HG02678 (cell line): Measurements from ENCODE around the gene CEACAM4.
"Not testable (repeated sequence)": the region's sequence is repeated elsewhere in the genome, so short reads cannot be mapped to it uniquely, and the experiment has no call there.

Experiments
- ATAC-seq: cut with Tn5 transposase; IDR thresholded peaks from one replicate; pipeline ENCODE4 v1.9.1; 2021; ENCODE audit warnings: mild to moderate bottlenecking, moderate library complexity; ENCODE audit not compliant: unreplicated experiment

CEACAM4 gene

DNA sequence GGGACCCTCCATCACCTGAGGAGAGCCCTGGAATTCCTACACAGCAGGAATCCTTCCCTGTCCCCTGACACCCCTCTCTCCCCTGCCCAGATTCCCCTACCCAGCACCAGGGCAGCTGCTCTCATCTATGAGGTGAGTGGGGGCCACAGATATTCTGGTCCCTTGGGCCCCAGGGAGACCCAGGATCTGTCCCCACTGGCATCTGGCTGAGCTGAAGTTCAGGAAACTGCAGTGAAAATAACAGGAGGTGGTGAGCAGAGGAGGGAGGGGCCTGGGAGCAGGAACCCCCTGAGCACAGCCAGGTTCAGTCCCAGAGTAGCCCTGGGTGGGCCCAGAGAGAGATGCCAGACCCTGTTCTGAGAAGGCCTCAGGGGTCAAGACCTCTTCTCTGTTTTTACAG is 40.8 kb downstream of the CEACAM4 start:
- no peak for ATAC-seq

DNA sequence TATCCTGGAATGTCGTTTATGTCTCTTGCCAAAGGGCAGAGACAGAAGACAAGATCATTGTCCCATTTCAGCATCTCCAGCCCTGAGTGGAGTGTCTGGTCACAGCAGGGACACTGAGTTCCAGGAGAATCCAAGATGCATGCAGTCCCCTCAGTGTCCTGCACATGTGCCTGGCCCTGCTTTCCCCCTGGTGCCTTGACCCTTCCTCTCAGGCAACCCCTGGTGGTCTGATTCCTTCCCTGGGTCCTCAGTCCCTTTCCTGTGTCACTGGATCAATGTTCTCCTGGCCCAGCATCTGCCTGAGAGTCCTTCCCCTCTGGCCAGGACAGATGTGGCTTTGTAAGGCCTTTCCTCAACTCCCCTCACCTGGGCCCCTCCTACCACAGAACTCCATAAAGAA is 41.9 kb downstream of the CEACAM4 start:
- no peak for ATAC-seq

DNA sequence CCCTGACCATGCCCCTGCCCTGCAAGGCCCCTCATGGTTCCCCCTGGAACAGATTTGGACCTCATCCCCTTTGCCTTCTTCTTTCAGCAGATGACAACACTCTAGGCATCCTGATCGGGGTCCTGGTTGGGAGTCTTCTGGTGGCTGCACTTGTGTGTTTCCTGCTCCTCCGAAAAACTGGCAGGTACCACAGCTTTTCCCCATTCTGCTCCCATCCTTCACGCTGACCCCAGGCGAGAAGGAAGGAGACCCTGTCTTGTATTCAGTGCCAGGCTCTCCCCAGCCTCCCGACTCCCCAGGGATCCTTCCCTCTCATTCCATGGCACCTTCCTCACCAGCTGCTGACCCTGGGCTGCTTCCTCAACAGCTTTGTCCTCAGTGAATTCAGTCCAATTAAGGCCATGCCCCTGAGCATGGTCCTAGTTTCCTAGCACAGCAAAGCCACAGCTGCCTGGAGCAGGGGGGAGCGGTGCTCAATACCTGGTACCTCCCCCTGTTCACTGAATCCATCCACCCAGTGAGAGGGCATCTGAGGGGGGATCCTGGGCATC is 42.5 kb downstream of the CEACAM4 start:
- ATAC-seq = no peak

DNA sequence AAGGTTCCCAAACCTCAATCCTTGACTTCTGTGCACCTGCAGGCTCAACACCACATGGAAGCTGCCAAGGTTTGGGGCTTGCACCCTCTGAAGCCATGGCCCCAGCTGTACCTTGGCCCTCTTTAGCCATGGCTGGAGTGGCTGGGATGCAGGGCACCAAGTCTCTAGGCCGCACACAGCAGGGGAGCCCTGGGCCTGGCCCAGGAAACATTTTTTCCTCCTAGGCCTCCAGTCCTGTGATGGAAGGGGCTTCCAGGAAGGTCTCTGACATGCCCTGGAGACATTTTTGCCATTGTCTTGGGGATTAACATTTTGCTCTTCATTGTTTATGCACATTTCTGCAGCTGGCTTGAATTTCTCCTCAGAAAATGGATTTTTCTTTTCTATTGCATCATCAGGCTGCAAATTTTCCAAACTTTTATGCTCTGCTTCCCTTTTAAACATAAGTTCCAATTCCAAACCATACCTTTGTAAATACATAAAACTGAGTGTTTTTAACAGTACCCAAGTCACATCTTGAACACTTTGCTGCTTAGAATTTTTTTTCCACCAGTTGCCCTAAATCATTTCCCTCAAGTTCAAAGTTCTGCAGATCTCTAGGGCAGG is 44.2 kb downstream of the CEACAM4 start:
- not testable (repeated sequence) for ATAC-seq

DNA sequence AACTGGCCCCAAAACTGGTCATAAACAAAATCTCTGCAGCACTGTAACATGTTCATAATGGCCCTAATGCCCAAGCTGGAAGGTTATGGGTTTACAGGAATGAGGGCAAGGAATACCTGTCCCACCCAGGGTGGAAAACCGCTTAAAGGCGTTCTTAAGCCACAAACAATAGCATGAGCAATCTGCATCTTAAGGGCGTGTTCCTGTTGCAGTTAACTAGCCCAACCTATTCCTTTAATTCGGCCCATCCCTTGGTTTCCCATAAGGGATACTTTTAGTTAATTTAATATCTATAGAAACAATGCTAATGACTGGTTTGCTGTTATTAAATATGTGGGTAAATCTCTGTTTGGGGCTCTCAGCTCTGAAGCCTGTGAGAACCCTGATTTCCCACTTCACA is 45.8 kb downstream of the CEACAM4 start:
- ATAC-seq = not testable (repeated sequence)

DNA sequence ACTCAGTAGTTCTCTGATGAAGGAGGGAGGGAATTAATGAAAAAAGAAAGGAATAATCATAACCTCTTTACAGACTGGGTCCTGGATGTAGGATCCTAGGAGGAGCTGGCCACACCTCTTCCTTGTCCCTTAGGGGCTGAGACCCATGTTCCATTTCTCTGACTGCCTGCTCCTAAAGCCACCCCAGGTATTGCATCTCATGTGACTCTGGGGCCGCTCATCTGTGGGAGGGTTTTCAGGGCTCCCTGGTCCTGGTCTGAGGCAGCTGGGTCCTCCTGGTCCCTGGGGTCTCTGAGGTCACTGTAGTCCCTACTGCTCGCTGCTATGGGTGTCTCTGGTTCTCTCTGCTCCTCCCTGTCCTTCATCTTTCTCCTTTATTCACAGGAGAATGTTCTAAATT is 48.0 kb downstream of the CEACAM4 start:
- ATAC-seq = no peak

DNA sequence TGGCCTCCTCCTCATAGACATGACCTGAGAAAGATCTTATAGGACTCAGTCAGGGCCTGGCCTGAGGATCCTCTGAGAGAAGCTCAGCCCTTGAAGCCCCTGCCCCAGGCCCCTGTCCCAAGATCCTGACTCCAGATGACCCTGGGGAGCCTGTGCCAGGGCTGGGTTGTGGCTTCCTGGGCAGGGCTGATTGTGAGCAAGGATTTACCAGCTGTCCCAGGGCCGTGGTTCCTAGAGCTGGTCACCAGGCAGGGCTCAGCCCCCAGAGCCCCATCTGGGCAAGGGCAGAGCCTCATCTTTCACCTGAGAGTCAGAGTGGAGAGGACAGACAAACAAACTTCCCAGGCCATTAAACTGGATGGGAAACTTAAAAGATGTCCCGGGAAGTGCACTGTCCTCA is 49.0 kb downstream of the CEACAM4 start:
- no peak for ATAC-seq

DNA sequence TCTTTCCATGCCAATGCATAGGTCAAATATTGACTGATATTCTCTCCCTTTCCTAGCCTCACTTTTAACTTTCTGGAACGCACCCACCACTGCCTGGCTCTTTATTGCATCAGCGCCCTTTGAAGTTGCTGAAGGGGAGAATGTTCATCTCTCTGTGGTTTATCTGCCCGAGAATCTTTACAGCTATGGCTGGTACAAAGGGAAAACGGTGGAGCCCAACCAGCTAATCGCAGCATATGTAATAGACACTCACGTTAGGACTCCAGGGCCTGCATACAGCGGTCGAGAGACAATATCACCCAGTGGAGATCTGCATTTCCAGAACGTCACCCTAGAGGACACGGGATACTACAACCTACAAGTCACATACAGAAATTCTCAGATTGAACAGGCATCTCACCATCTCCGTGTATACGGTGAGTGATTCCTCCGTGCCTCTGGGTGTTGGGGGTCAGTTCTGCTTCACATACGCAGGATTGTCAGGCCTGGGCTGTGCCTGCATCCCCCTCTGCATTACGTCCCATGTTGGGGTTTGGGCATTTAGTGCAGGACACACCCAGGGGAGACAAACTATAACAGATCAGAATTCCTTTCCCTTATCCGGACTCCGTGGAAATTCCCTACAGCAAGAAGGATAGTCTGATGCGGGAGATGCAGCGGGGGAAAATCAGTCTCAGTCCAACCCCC is 49.6 kb downstream of the CEACAM4 start:
- ATAC-seq = no peak

DNA sequence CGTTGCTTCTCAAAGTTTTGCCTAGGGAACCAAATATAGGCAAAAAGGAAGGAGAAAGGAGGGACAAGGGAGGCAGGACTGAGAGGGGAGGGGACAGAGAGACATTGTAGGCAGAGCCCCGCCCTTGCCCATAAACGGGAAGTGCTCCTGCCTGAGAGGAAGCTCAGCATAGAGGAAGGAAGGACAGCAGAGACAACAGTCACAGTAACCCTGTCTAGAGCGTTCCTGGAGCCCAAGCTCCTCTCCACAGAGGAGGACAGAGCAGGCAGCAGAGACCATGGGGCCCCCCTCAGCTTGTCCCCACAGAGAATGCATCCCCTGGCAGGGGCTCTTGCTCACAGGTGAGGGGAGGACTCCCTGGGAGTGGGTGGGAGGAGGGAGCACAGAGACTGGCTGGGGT is 50.9 kb downstream of the CEACAM4 start, which contains the start of gene CEACAM21:
CEACAM21 (plus strand) TSS at position 169 of the 400 bp plus-strand sequence; CDS start at position 278, 109 bp downstream.
- peak; percentile 55 for ATAC-seq

DNA sequence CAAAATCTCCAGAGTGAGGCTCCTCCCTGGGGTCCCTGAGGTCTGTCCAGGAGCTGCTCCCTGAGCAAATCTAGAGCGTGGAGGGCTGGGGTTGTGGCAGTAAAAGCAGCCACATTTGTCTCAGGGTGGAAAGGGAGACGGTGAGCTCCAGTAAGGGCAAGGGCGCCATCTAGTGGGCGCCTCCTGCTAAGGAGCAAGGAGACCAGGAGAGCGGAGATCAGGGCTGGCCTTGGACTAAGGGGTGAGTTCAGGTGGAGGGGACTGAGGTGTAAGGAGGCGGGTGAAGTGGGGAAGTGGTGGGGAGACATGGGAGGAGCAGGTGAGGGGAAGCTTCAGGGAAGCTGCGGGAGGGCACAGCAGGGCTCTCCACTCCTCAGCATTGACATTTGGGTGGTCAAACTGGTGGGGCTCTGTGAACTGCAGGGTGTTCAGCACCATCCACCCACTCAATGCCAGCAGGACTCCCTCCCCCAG is 56.2 kb downstream of the CEACAM4 start:
- ATAC-seq = no peak

DNA sequence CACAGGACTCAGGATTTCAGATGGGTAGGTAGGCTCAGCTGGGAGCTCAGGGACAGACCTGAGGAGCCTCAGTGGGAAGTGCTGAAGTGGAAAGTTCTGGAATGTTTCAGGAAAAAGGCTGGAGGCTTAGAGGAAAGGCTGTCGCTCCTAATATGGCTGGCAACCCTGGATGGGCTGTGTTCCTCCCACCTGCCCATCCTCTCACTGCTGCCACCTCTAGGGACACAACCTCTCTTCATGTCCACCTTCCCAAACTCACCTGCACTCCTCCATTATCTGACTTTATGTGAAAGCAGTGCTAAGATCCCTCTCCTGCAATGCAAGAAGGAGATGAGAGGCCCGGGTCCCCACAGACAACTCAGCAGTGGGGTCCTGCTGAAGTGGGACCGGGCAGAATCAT is 56.7 kb downstream of the CEACAM4 start:
- ATAC-seq = no peak

DNA sequence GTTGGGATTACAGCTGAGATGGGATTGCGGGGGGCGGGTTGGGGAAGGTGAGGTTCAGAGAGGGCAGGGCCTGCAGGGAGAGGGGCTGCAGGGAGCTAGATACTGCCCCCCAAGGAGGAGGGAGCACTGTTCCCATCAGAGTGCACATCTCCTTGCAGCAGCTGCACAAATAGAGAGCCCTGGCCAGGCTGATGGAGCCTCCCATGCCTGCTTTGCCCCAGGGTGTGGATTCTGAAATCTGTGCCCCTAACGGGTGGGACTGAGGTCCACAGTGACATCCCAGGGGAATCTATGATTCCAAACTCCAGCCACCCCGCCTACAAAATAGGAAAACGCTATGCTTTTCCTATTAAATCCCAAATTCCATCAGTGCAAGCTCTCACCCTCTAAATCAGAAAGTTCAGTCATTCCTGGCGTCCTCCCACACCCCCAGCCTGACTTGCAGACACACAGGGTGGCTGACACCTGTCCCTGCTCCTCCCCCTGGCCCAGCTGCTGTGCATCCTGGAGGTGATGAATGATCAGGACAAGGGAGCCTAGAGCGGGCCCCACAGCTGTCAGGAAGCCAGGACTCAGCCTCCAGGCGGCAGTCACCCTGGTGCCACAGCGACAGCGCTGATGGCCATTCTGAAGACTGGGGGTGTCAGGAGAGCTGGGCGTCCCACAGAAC is 57.3 kb downstream of the CEACAM4 start:
- no peak for ATAC-seq
